Pancreas (tissue), 10 donors: Measurements from ENCODE around the gene EXOC4. TPM values are rescaled to one million over a fixed set of nuclear protein-coding genes. Genes with fewer than 3 reads are reported as not detected.

Source experiments
- ATAC-seq, 4 donors: fragments of 200-7000 bp; cut with Tn5 transposase; one replicate each; pipeline versions ENCODE4 v1.8.0 to v1.9.1; 2020; ENCODE audit warnings: mild to moderate bottlenecking in 4 of 4, moderate library complexity in 4 of 4
- DNase-seq, 6 donors: peaks; one replicate each; pipeline ENCODE4 v3.0.0-alpha.2; 2020
- FAIRE-seq: peaks from 2 replicates; lab custom pipeline; 2012; peaks lifted over from hg19 to GRCh38; lab: Jason Lieb, UNC
- H3K27ac ChIP-seq, 4 donors: fragments of 200-600 bp; sonication (generic); 1 replicate in 3 of 4; 2 replicates in 1 of 4; pipeline versions ENCODE4 v1.5.0 to v1.8.0; 2020
- H3K27me3 ChIP-seq, 4 donors: fragments of 200-600 bp; one replicate each; pipeline ENCODE4 v1.8.0; 2021
- H3K36me3 ChIP-seq, 3 donors: fragments of 200-600 bp; sonication (generic) in 1 of 3; one replicate each; pipeline versions ENCODE4 v1.5.0 to v1.8.0; 2020 to 2021
- H3K4me1 ChIP-seq, 3 donors: fragments of 200-600 bp; one replicate each; pipeline ENCODE4 v1.8.0; 2021
- H3K4me3 ChIP-seq, 4 donors: fragments of 200-600 bp; sonication (generic) in 2 of 4; one replicate each; pipeline versions ENCODE4 v1.5.0 to v1.8.0; 2020 to 2021
- H3K9me3 ChIP-seq, 4 donors: fragments of 200-600 bp; one replicate each; pipeline ENCODE4 v1.8.0; 2021
- CTCF ChIP-seq, 4 donors: fragments of 200-600 bp; sonication (generic) in 3 of 4; IDR thresholded peaks; one replicate each; pipeline versions ENCODE4 v1.5.0 to v1.8.0; 2021; ENCODE audit warnings: antibody characterized with exemption in 4 of 4
- WGBS, 2 donors: extraction: QIAGEN DNeasy Blood & Tissue Kit; methylation state at CpG; one replicate each; pipeline ENCODE4 v1.1.7; 2013; 5-methylcytosine and 5-hydroxymethylcytosine counted together
- intact Hi-C, 3 donors: fragments of 100-400 bp; cut with DNase I; formaldehyde crosslinking; loops; one replicate each; pipeline versions ENCODE4 v1.11.1 to v1.14.2; 2022
- polyA plus RNA-seq, 2 donors: library from polyadenylated mRNA; stranded (reverse); fragments of 200-250 nt; gene quantifications; one replicate each; pipeline ENCODE4 v1.2.3, GENCODE V29; 2013
- total RNA-seq, 6 donors: library from RNA; stranded (reverse); fragmentation: NEBNext Ultra II Directional in 4 of 6; extraction: Animal tissue kit (Norgen Biotek cat#: 25700) in 4 of 6; gene quantifications; one replicate each; pipeline versions ENCODE4 v1.2.1 to v1.2.4, GENCODE V29; 2021 to 2023
- donor health status: healthy with polysubstance abuse.
- donor health status: DM: no; HTN: no; CAD: no; lungs with moderate emphysema.
- donor health status: DM: no; HTN: no; CAD: no.
- donor health status: control.
- donor health status: control.
- donor health status: Bipolar disorder and iron deficiency.
- donor health status: DM: yes; HTN: yes; CAD: no.
- donor health status: DM: no; HTN: no; CAD: no.
- donor health status: DM: no; HTN: no; CAD: no.
- donor health status: DM: yes; HTN: yes; CAD: no.

Gene EXOC4
- total and polyA plus RNA-seq, 8 donors = 13.4 to 81.2 (median 53.8) TPM

GRCh38 chr7:133501771-133502170, 248.9 kb downstream of the EXOC4 start:
- Histone ChIP-seq H3K4me1 (peaks cover 0 to 14% (median 6%) of the 10 kb centered on the region in 3 donors), H3K4me3 (no peak overlapping the region), H3K27me3 (no peaks in the 10 kb centered on the region), H3K9me3 (no peaks in the 10 kb centered on the region), H3K27ac (no peak overlapping the region), H3K36me3 (no peaks in the 10 kb centered on the region)
- intact Hi-C loops = no loop called here
- TF ChIP-seq CTCF (IDR thresholded peaks at IDR 0.05) = no peak
- ATAC-seq (no peak), FAIRE-seq (no peak), DNase-seq (no peak)
- WGBS, 2 donors = 88 to 90% methylated on average over 5 of the region's 5 CpGs

- DNase-seq (no peak), FAIRE-seq (no peak)
These were observed 249.6 kb downstream of the EXOC4 start for GRCh38 chr7:133502498-133502897.

GRCh38 chr7:133502972-133503371, 250.1 kb downstream of the EXOC4 start:
- Histone ChIP-seq H3K4me1 (peaks cover 0 to 14% (median 6%) of the 10 kb centered on the region in 3 donors), H3K27ac (no peak overlapping the region), H3K4me3 (no peak overlapping the region), H3K27me3 (no peaks in the 10 kb centered on the region), H3K36me3 (no peaks in the 10 kb centered on the region), H3K9me3 (no peaks in the 10 kb centered on the region)
- TF ChIP-seq CTCF (IDR thresholded peaks at IDR 0.05) = no peak
- intact Hi-C loops = no loop called here
- FAIRE-seq (no peak), ATAC-seq (no peak), DNase-seq (no peak)
- whole genome bisulfite sequencing, 2 donors = 93 to 100% methylated on average over 1 of the region's 1 CpG

More at GRCh38 chr7:133502498-133502897, 249.6 kb downstream of the EXOC4 start:
- Histone ChIP-seq H3K9me3 (no peaks in the 10 kb centered on the region), H3K4me1 (peaks cover 0 to 14% (median 6%) of the 10 kb centered on the region in 3 donors), H3K27ac (no peak overlapping the region), H3K4me3 (no peak overlapping the region), H3K27me3 (no peaks in the 10 kb centered on the region), H3K36me3 (no peaks in the 10 kb centered on the region)
- TF ChIP-seq CTCF (IDR thresholded peaks at IDR 0.05) = no peak
- no peak for ATAC-seq
- 18 to 25% methylated on average over 1 of the region's 1 CpG for WGBS, 2 donors
- intact Hi-C loops = no loop called here

GRCh38 chr7:133504825-133505224, 251.9 kb downstream of the EXOC4 start:
- DNase-seq = no peak
- Histone ChIP-seq H3K27ac (no peak overlapping the region), H3K4me3 (no peak overlapping the region), H3K36me3 (no peaks in the 10 kb centered on the region), H3K9me3 (no peaks in the 10 kb centered on the region), H3K4me1 (peaks cover 0 to 14% (median 6%) of the 10 kb centered on the region in 3 donors), H3K27me3 (no peaks in the 10 kb centered on the region)
- TF ChIP-seq CTCF (IDR thresholded peaks at IDR 0.05) = no peak
- no peak for ATAC-seq
- 86 to 94% methylated on average over 3 of the region's 3 CpGs for WGBS, 2 donors
- no peak for FAIRE-seq
- intact Hi-C loops = no loop called here

- H3K27me3 ChIP-seq = no peaks in the 10 kb centered on the region
- ATAC-seq (no peak), DNase-seq (no peak), FAIRE-seq (no peak)
- H3K36me3 ChIP-seq = no peaks in the 10 kb centered on the region
- intact Hi-C loops = no loop called here
- no peak overlapping the region for H3K27ac ChIP-seq
- 95 to 96% methylated on average over 5 of the region's 5 CpGs for WGBS, 2 donors
- H3K9me3 ChIP-seq = no peaks in the 10 kb centered on the region
- no peak for TF ChIP-seq CTCF (IDR thresholded peaks at IDR 0.05)
- no peak overlapping the region for H3K4me3 ChIP-seq
- H3K4me1 ChIP-seq = no peaks in the 10 kb centered on the region
These were observed 256.9 kb downstream of the EXOC4 start for GRCh38 chr7:133509822-133510221.
